Liver (tissue), 9 donors: ENCODE results near the gene FN3K. TPM values are rescaled to one million over a fixed set of nuclear protein-coding genes. Genes with fewer than 3 reads are reported as not detected.

Experiments
- DNase-seq: peaks from one replicate; pipeline ENCODE4 v3.0.0-alpha.2; 2017; ENCODE audit warnings: low spot score
- H3K27ac ChIP-seq, 2 donors: one replicate each; pipeline ENCODE4 v1.7.0; 2013; ENCODE audit warnings: inconsistent platforms in 2 of 2, low read length in 2 of 2, control low read depth in 1 of 2, low read depth in 1 of 2, mild to moderate bottlenecking in 1 of 2
- H3K27me3 ChIP-seq, 4 donors: one replicate each; pipeline versions ENCODE4 v1.6.1 to v1.7.0; 2013; ENCODE audit warnings: low read length in 3 of 4, inconsistent platforms in 1 of 4, mild to moderate bottlenecking in 1 of 4, moderate library complexity in 1 of 4; ENCODE audit not compliant: control insufficient read depth in 4 of 4, insufficient read depth in 4 of 4
- H3K36me3 ChIP-seq, 4 donors: one replicate each; pipeline versions ENCODE4 v1.6.1 to v1.7.0; 2013; ENCODE audit warnings: low read length in 3 of 4, mild to moderate bottlenecking in 3 of 4, low read depth in 1 of 4, moderate library complexity in 1 of 4; ENCODE audit not compliant: control insufficient read depth in 4 of 4, insufficient read depth in 3 of 4
- H3K4me1 ChIP-seq, 4 donors: one replicate each; pipeline versions ENCODE4 v1.6.1 to v1.7.0; 2013; ENCODE audit warnings: low read length in 3 of 4, mild to moderate bottlenecking in 3 of 4, moderate library complexity in 1 of 4; ENCODE audit not compliant: control insufficient read depth in 4 of 4, insufficient read depth in 4 of 4
- H3K4me3 ChIP-seq, 3 donors: one replicate each; pipeline versions ENCODE4 v1.6.1 to v1.7.0; 2013; ENCODE audit warnings: low read length in 3 of 3, control low read depth in 1 of 3, low read depth in 1 of 3, mild to moderate bottlenecking in 1 of 3
- H3K9ac ChIP-seq, 2 donors: one replicate each; pipeline ENCODE4 v1.7.0; 2013; ENCODE audit warnings: low read length in 2 of 2, mild to moderate bottlenecking in 2 of 2, moderate library complexity in 2 of 2, control low read depth in 1 of 2, low read depth in 1 of 2
- H3K9me3 ChIP-seq, 4 donors: one replicate each; pipeline versions ENCODE4 v1.6.1 to v1.7.0; 2013; ENCODE audit warnings: low read length in 3 of 4; ENCODE audit not compliant: control insufficient read depth in 4 of 4
- EGR1 ChIP-seq, 2 donors: IDR thresholded peaks; 2 replicates each; pipeline ENCODE4 v1.6.1; 2016 to 2018; ENCODE audit warnings: antibody characterized with exemption in 2 of 2, low read depth in 2 of 2
- FOXA1 ChIP-seq: IDR thresholded peaks from 2 replicates; pipeline ENCODE4 v1.6.1; 2016; ENCODE audit warnings: antibody characterized with exemption
- FOXA2 ChIP-seq: IDR thresholded peaks from 2 replicates; pipeline ENCODE4 v1.6.1; 2016; ENCODE audit warnings: antibody characterized with exemption
- GABPA ChIP-seq, 2 donors: IDR thresholded peaks in 1 of 2; conservative IDR thresholded peaks in 1 of 2; 2 replicates each; pipeline ENCODE4 v1.6.1; 2016; ENCODE audit warnings: antibody characterized with exemption in 2 of 2, mild to moderate bottlenecking in 1 of 2, moderate library complexity in 1 of 2
- HNF4A ChIP-seq, 2 donors: conservative IDR thresholded peaks; 2 replicates each; pipeline ENCODE4 v1.6.1; 2016; ENCODE audit warnings: antibody characterized with exemption in 2 of 2, mild to moderate bottlenecking in 2 of 2
- HNF4G ChIP-seq: IDR thresholded peaks from 2 replicates; pipeline ENCODE4 v1.6.1; 2016; ENCODE audit warnings: antibody characterized with exemption
- JUND ChIP-seq, 2 donors: IDR thresholded peaks; 2 replicates each; pipeline ENCODE4 v1.6.1; 2016; ENCODE audit warnings: antibody characterized with exemption in 2 of 2
- NR2F2 ChIP-seq: IDR thresholded peaks from 2 replicates; pipeline ENCODE4 v1.6.1; 2016; ENCODE audit warnings: antibody characterized with exemption
- RAD21 ChIP-seq, 2 donors: IDR thresholded peaks; 2 replicates each; pipeline ENCODE4 v1.6.1; 2016; ENCODE audit warnings: antibody characterized with exemption in 2 of 2, mild to moderate bottlenecking in 2 of 2
- RXRA ChIP-seq, 2 donors: IDR thresholded peaks; 2 replicates each; pipeline ENCODE4 v1.6.1; 2017 to 2018; ENCODE audit warnings: antibody characterized with exemption in 2 of 2, mild to moderate bottlenecking in 1 of 2
- SP1 ChIP-seq: IDR thresholded peaks from 2 replicates; pipeline ENCODE4 v1.6.1; 2018; ENCODE audit warnings: antibody characterized with exemption, mild to moderate bottlenecking
- TAF1 ChIP-seq: conservative IDR thresholded peaks from 2 replicates; pipeline ENCODE4 v1.6.1; 2016; ENCODE audit warnings: antibody characterized with exemption, mild to moderate bottlenecking
- YY1 ChIP-seq: IDR thresholded peaks from 2 replicates; pipeline ENCODE4 v1.6.1; 2016; ENCODE audit warnings: antibody characterized with exemption, mild to moderate bottlenecking
- WGBS: extraction: QIAGEN DNeasy Blood & Tissue Kit; methylation state at CpG from one replicate; pipeline ENCODE4 v1.1.7; 2013; 5-methylcytosine and 5-hydroxymethylcytosine counted together
- polyA plus RNA-seq, 2 donors: library from polyadenylated mRNA; stranded (reverse) in 1 of 2; unstranded in 1 of 2; fragments of 200-250 nt in 1 of 2; fragments of >200 nt in 1 of 2; fragmentation: Nextera tagmentation in 1 of 2; extraction: Ambion mirVana in 1 of 2; gene quantifications; one replicate each; pipeline versions ENCODE4 v1.2.1 to v1.2.3, GENCODE V29; 2013 to 2015
- total RNA-seq, 2 donors: library from RNA; depleted of rRNA; stranded (reverse); fragments of >200 nt; gene quantifications; one replicate each; pipeline ENCODE4 v1.2.3, GENCODE V29; 2014
- TF ChIP-seq, protein P1 (sequence below): IDR thresholded peaks from 2 replicates; pipeline ENCODE4 v1.6.1; 2016; ENCODE audit warnings: antibody characterized with exemption
- TF ChIP-seq, protein P2 (sequence below): fragments of 150-350 bp; IDR thresholded peaks from 2 replicates; pipeline ENCODE4 v1.5.1; 2017; ENCODE audit warnings: improper control_type of control experiment, low read depth, low read length; ENCODE audit not compliant: missing input control
- TF ChIP-seq, protein P3 (sequence below): IDR thresholded peaks from 2 replicates; pipeline ENCODE4 v1.6.1; 2016; ENCODE audit warnings: antibody characterized with exemption
- donor health status: healthy.
- donor health status: healthy.
- donor health status: healthy.
- donor health status: healthy.
- donor health status: healthy.

The FN3K gene
- total and polyA plus RNA-seq, 4 donors, result 18.4 to 28.7 (median 22.9) TPM

DNA sequence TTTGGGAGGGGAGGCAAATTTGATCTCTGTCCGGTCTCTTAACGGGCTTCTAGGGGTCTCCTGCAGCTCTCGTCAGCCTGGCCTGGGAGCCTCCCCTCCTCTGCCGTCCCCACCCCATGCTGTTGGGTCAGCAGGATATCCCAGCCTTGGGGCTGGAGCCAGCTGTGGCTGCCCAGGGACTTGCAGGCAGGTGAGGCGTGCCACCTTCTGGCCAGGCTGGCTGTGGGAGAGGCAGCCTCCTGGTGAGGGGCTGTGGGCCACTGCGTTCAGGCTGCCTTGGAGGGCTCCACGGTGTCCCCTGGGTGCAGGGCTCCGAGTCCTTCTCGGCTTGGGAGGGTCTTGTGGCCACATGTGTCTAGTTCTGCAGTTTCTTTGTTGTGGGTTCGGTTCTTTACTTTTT is 51.0 kb downstream of the FN3K start:
- Histone ChIP-seq H3K36me3 (peaks cover 0 to 9% (median 5%) of the 10 kb centered on the region in 4 donors), H3K27ac (no peak overlapping the region), H3K9me3 (no peaks in the 10 kb centered on the region), H3K4me3 (no peak overlapping the region), H3K27me3 (no peaks in the 10 kb centered on the region), H3K4me1 (no peaks in the 10 kb centered on the region), H3K9ac (no peak overlapping the region)
- no peak for DNase-seq
- TF ChIP-seq NR2F2, result no peak
- no peak for TF ChIP-seq YY1
- TF ChIP-seq RXRA (IDR thresholded peaks at IDR 0.05), result no peak
- TF ChIP-seq EGR1 (IDR thresholded peaks at IDR 0.05; ENCODE audit: low read depth in 2 of 2), result no peak
- TF ChIP-seq TAF1, result no peak
- no peak for TF ChIP-seq JUND (IDR thresholded peaks at IDR 0.05)
- no peak for TF ChIP-seq RAD21 (IDR thresholded peaks at IDR 0.05)
- 97% methylated on average over 10 of the region's 10 CpGs for WGBS

DNA sequence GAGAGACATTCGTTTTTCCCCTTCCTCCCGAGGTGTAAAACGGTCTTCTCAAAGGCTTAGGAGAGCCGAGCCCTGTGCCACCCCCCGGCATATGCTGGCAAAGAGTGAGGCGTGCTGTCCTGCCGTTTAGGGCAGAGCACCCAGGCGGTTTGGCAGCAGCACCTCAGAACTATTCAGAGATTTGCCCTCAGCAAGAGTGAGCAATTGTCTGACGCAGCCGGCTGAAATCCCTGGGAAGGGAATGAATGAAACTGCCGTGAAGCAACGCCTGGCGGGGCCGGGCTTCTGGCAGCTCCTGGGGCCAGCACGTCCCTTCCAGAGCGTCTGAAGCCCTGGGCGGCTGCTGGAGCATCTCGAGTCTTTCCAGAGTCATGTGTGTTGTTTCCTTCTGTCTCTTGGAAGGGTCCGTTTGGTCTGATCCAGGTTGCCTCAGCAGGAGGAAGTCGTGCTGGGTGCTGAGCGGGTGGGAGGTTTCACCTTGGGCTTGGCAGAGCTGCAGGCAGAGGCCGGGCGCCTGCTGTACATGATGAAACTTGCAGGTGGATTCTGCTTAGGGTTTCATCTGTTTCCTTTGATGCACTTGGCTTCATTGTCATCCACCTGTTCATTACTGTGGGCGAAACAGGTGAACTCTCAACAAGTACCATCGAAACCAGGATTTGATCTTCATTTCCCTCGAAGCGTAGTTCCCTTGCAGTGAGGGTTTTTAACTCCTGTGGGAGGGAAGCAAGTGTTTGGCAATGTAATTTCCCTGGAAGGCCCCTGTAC is 51.9 kb downstream of the FN3K start:
- Histone ChIP-seq H3K9me3 (no peaks in the 10 kb centered on the region), H3K4me3 (no peak overlapping the region), H3K36me3 (peaks cover 0 to 9% (median 5%) of the 10 kb centered on the region in 4 donors), H3K27me3 (no peaks in the 10 kb centered on the region), H3K9ac (no peak overlapping the region), H3K27ac (no peak overlapping the region), H3K4me1 (no peaks in the 10 kb centered on the region)
- no peak for TF ChIP-seq NR2F2
- TF ChIP-seq RAD21 (IDR thresholded peaks at IDR 0.05), result no peak
- TF ChIP-seq, protein P1, sequence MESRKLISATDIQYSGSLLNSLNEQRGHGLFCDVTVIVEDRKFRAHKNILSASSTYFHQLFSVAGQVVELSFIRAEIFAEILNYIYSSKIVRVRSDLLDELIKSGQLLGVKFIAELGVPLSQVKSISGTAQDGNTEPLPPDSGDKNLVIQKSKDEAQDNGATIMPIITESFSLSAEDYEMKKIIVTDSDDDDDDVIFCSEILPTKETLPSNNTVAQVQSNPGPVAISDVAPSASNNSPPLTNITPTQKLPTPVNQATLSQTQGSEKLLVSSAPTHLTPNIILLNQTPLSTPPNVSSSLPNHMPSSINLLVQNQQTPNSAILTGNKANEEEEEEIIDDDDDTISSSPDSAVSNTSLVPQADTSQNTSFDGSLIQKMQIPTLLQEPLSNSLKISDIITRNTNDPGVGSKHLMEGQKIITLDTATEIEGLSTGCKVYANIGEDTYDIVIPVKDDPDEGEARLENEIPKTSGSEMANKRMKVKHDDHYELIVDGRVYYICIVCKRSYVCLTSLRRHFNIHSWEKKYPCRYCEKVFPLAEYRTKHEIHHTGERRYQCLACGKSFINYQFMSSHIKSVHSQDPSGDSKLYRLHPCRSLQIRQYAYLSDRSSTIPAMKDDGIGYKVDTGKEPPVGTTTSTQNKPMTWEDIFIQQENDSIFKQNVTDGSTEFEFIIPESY, result no peak
- no peak for TF ChIP-seq RXRA (IDR thresholded peaks at IDR 0.05)
- TF ChIP-seq HNF4G, result no peak
- 94% methylated on average over 27 of the region's 27 CpGs for WGBS
- DNase-seq, result no peak

DNA sequence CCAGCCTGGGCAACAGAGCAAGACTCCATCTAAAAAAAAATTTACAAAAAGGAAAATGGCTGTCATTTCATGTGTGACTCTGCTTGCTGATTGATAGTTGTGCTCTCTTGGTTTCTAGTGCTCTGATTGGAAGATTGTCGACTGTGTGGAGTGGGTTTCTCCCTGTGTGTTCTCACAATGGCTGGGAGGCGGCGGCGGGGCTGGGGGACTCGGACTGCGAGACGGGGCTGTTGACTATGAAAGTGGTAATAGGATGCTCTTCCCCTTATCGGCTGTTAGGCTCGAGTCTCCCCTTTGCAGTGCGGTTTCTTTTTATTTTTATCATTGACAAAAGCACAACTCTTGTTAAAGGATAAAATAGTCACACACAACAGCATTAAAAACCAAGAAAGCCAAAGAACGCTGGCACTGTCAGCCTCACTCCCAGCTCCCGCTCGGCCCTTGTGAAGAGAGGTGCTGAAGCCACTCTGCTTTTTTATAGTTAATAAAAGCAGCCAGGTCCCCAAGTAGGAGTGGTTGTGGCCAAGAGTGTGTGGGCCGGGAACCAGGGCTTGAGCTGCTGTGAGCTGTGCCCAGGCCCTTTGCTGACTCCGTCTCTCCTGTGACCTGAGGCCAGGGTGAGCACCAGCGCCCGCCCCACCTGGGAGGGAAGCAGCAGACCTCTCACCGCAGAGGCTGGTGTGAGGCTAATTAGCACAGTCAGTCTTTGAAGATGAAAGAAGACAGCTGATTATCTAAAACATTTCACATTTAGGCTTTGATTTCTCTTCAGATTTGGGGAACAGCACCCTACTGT is 53.0 kb downstream of the FN3K start:
- no peaks in the 10 kb centered on the region for H3K27me3 ChIP-seq
- H3K4me1 ChIP-seq, result no peaks in the 10 kb centered on the region
- H3K27ac ChIP-seq, result no peak overlapping the region
- TF ChIP-seq, protein P2, sequence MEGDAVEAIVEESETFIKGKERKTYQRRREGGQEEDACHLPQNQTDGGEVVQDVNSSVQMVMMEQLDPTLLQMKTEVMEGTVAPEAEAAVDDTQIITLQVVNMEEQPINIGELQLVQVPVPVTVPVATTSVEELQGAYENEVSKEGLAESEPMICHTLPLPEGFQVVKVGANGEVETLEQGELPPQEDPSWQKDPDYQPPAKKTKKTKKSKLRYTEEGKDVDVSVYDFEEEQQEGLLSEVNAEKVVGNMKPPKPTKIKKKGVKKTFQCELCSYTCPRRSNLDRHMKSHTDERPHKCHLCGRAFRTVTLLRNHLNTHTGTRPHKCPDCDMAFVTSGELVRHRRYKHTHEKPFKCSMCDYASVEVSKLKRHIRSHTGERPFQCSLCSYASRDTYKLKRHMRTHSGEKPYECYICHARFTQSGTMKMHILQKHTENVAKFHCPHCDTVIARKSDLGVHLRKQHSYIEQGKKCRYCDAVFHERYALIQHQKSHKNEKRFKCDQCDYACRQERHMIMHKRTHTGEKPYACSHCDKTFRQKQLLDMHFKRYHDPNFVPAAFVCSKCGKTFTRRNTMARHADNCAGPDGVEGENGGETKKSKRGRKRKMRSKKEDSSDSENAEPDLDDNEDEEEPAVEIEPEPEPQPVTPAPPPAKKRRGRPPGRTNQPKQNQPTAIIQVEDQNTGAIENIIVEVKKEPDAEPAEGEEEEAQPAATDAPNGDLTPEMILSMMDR, result no peak
- TF ChIP-seq FOXA2 (no peak), FOXA1 (no peak), TAF1 (no peak), SP1 (no peak), NR2F2 (no peak), HNF4G (no peak), JUND (IDR thresholded peaks at IDR 0.05) (no peak), GABPA (IDR thresholded peaks at IDR 0.05 in 1 of 2, conservative IDR thresholded peaks at IDR 0.05 in 1 of 2) (no peak), HNF4A (conservative IDR thresholded peaks at IDR 0.05) (no peak), EGR1 (IDR thresholded peaks at IDR 0.05; ENCODE audit: low read depth in 2 of 2) (no peak), YY1 (no peak)
- TF ChIP-seq, protein P1, result no peak
- TF ChIP-seq, protein P3, sequence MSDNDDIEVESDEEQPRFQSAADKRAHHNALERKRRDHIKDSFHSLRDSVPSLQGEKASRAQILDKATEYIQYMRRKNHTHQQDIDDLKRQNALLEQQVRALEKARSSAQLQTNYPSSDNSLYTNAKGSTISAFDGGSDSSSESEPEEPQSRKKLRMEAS, result no peak
- H3K36me3 ChIP-seq, result peaks cover 0 to 4% (median 2%) of the 10 kb centered on the region in 4 donors
- H3K9ac ChIP-seq, result no peak overlapping the region
- H3K4me3 ChIP-seq, result no peak overlapping the region
- WGBS, result 96% methylated on average over 18 of the region's 18 CpGs
- H3K9me3 ChIP-seq, result no peaks in the 10 kb centered on the region
- no peak for DNase-seq
